GM12878 (cell line): Measurements from ENCODE around the gene MPV17. TPM values are rescaled to one million over a fixed set of nuclear protein-coding genes. Genes with fewer than 3 reads are reported as not detected.
A peak's percentile ranks its signal among the peaks of the same experiment; 100 is the strongest.

Source experiments
- ATAC-seq: fragments of 200-7000 bp; cut with Tn5 transposase; 3 replicates; pipeline ENCODE4 v1.9.1; 2020; ENCODE audit warnings: mild to moderate bottlenecking, moderate library complexity
- BruUV-seq: library from RNA; stranded (reverse); fragments of 400-500 nt; replicated peaks from 2 replicates; lab custom pipeline; 2021; lab: Mats Ljungman, UMichigan
- CTCF ChIA-PET: fragments of 300-600 bp; sonication (Branson Sonifier 250); formaldehyde crosslinking; extraction: SDS; loops from one replicate; lab custom pipeline; 2021; ENCODE audit warnings: inconsistent platforms; lab: Yijun Ruan, JAX
- POLR2A ChIA-PET: fragments of 350-600 bp; formaldehyde crosslinking; extraction: SDS; loops from one replicate; lab custom pipeline; 2021; ENCODE audit warnings: inconsistent platforms; lab: Charles Lee
- RAD21 ChIA-PET: fragments of 300-600 bp; sonication (Branson Sonifier 250); formaldehyde crosslinking; loops from one replicate; lab custom pipeline; 2023; ENCODE audit warnings: antibody characterized with exemption; ENCODE audit not compliant: unreplicated experiment; lab: Charles Lee
- SMC1A ChIA-PET: fragments of 300-600 bp; sonication (Branson Sonifier 250); formaldehyde crosslinking; loops from one replicate; lab custom pipeline; 2023; ENCODE audit not compliant: unreplicated experiment, uncharacterized antibody; lab: Charles Lee
- DNase-seq: peaks from one replicate; pipeline ENCODE4 v3.0.0-alpha.2; 2011; ENCODE audit warnings: low read depth, low spot score
- FAIRE-seq: peaks from 3 replicates; lab custom pipeline; 2011; peaks lifted over from hg19 to GRCh38; lab: Jason Lieb, UNC
- H2AFZ ChIP-seq: 2 replicates; pipeline ENCODE4 v1.6.0; 2011; ENCODE audit warnings: low read depth, low read length, control low read depth; ENCODE audit not compliant: control insufficient read depth
- H3K27ac ChIP-seq: 2 replicates; pipeline ENCODE4 v1.5.1; 2011; ENCODE audit warnings: control low read depth; ENCODE audit not compliant: control insufficient read depth, insufficient read depth
- H3K27me3 ChIP-seq, 2 experiments: replicated peaks in 1 of 2; 2 replicates each; pipeline versions ENCODE4 v1.6.0 to v1.6.1; 2011; ENCODE audit warnings: low read length in 1 of 2; ENCODE audit not compliant: control insufficient read depth in 2 of 2, insufficient read depth in 2 of 2
- H3K36me3 ChIP-seq, 2 experiments: 2 replicates each; pipeline ENCODE4 v1.5.1; 2011; ENCODE audit warnings: low read length in 1 of 2; ENCODE audit not compliant: control insufficient read depth in 2 of 2, insufficient read depth in 2 of 2
- H3K4me1 ChIP-seq: 2 replicates; pipeline ENCODE4 v1.6.1; 2011; ENCODE audit warnings: mild to moderate bottlenecking, low read length, moderate library complexity, mixed read lengths; ENCODE audit not compliant: control insufficient read depth, insufficient read depth
- H3K4me2 ChIP-seq: 2 replicates; pipeline ENCODE4 v1.6.0; 2011; ENCODE audit warnings: control low read depth; ENCODE audit not compliant: control insufficient read depth, insufficient read depth
- H3K4me3 ChIP-seq: fragments of 200-600 bp; sonication (generic); 2 replicates; pipeline ENCODE4 v1.5.1; 2016
- H3K79me2 ChIP-seq: 2 replicates; pipeline ENCODE4 v1.6.0; 2011; ENCODE audit warnings: low read length; ENCODE audit not compliant: control insufficient read depth, insufficient read depth
- H3K9ac ChIP-seq: 2 replicates; pipeline ENCODE4 v1.8.0; 2011; ENCODE audit warnings: low read length, control low read depth, mixed read lengths; ENCODE audit not compliant: control insufficient read depth, insufficient read depth
- H3K9me3 ChIP-seq: replicated peaks from 3 replicates; pipeline ENCODE4 v1.5.1; 2011; ENCODE audit warnings: mild to moderate bottlenecking, low read length; ENCODE audit not compliant: control insufficient read depth, insufficient read depth
- H4K20me1 ChIP-seq: 2 replicates; pipeline ENCODE4 v1.6.0; 2011; ENCODE audit not compliant: control insufficient read depth, insufficient read depth
- CTCF ChIP-seq, 3 experiments: IDR thresholded peaks in 2 of 3; conservative IDR thresholded peaks in 1 of 3; 2 replicates each; pipeline ENCODE4 v1.5.1; 2011; ENCODE audit warnings: low read depth in 3 of 3, low read length in 3 of 3, mild to moderate bottlenecking in 3 of 3, control low read depth in 2 of 3, moderate library complexity in 2 of 3, inconsistent platforms in 1 of 3, mixed read lengths in 1 of 3; ENCODE audit not compliant: control insufficient read depth in 2 of 3, insufficient read depth in 1 of 3; ENCODE audit errors: extremely low read depth in 1 of 3
- E4F1 ChIP-seq: fragments of 450-650 bp; IDR thresholded peaks from 2 replicates; pipeline ENCODE4 v1.6.1; 2018; ENCODE audit warnings: borderline replicate concordance, mild to moderate bottlenecking; ENCODE audit not compliant: partially characterized antibody
- EGR1 ChIP-seq, 2 experiments: IDR thresholded peaks; 1 replicate in 1 of 2; 2 replicates in 1 of 2; pipeline ENCODE4 v1.6.1; 2011 to 2012; ENCODE audit warnings: low read depth in 2 of 2, low read length in 2 of 2, borderline replicate concordance in 1 of 2, mild to moderate bottlenecking in 1 of 2, moderate library complexity in 1 of 2
- ESRRA ChIP-seq: IDR thresholded peaks from 2 replicates; pipeline ENCODE4 v1.6.1; 2012; ENCODE audit warnings: mild to moderate bottlenecking, low read length, improper control_type of control experiment
- MEF2B ChIP-seq: fragments of 450-650 bp; IDR thresholded peaks from 2 replicates; pipeline ENCODE4 v1.6.1; 2018; ENCODE audit warnings: mild to moderate bottlenecking, moderate library complexity; ENCODE audit not compliant: partially characterized antibody, poor library complexity, severe bottlenecking
- RAD21 ChIP-seq: IDR thresholded peaks from 2 replicates; pipeline ENCODE4 v1.6.1; 2011; ENCODE audit warnings: mild to moderate bottlenecking, low read depth, low read length, moderate library complexity; ENCODE audit not compliant: insufficient read depth
- RUNX3 ChIP-seq: IDR thresholded peaks from 2 replicates; pipeline ENCODE4 v1.6.1; 2012; ENCODE audit warnings: low read length, inconsistent platforms
- SREBF1 ChIP-seq: IDR thresholded peaks from 2 replicates; pipeline ENCODE4 v1.6.1; 2012; ENCODE audit warnings: mild to moderate bottlenecking, low read length
- STAT1 ChIP-seq: fragments of 450-650 bp; conservative IDR thresholded peaks from 2 replicates; pipeline ENCODE4 v1.6.1; 2014; ENCODE audit warnings: antibody characterized with exemption, mild to moderate bottlenecking
- WRNIP1 ChIP-seq: IDR thresholded peaks from 2 replicates; pipeline ENCODE4 v1.6.1; 2011; ENCODE audit warnings: low read depth, low read length, improper control_type of control experiment, borderline replicate concordance
- ZNF622 ChIP-seq: fragments of 450-650 bp; IDR thresholded peaks from 2 replicates; pipeline ENCODE4 v1.6.1; 2017; ENCODE audit warnings: mild to moderate bottlenecking, inconsistent platforms
- ZSCAN29 ChIP-seq: fragments of 450-650 bp; IDR thresholded peaks from 2 replicates; pipeline ENCODE4 v1.6.1; 2017; ENCODE audit warnings: mild to moderate bottlenecking, moderate library complexity
- WGBS: methylation state at CpG from one replicate; pipeline ENCODE4 v1.1.6; 2016; ENCODE audit warnings: low lambda C conversion rate; ENCODE audit not compliant: insufficient replicate concordance, insufficient coverage; ENCODE audit errors: missing lambda C conversion rate; 5-methylcytosine and 5-hydroxymethylcytosine counted together
- in situ Hi-C: fragments of 300-500 bp; cut with MboI; formaldehyde crosslinking; loops from 9 replicates; pipeline ENCODE4 v1.14.3; 2018; ENCODE audit warnings: mixed read lengths
- intact Hi-C: fragments of 100-400 bp; cut with micrococcal nuclease; formaldehyde crosslinking; loops from one replicate; pipeline ENCODE4 v1.14.2; 2022; ENCODE audit not compliant: unreplicated experiment
- polyA plus RNA-seq, 11 experiments: library from polyadenylated mRNA; depleted of rRNA in 4 of 11; unstranded in 6 of 11; stranded (reverse) in 5 of 11; fragments of >200 nt; fragmentation: Nextera tagmentation in 4 of 11; fragmentation: Illumina TruSeq in 1 of 11; extraction: Ambion mirVana in 4 of 11; extraction: Trizol in 1 of 11; gene quantifications; 1 replicate in 1 of 11; 2 replicates in 10 of 11; pipeline versions ENCODE4 v1.2.1 to v1.2.3, GENCODE V29; 2011 to 2016; ENCODE audit warnings: inconsistent platforms in 2 of 11, missing spikeins in 2 of 11, low read depth in 1 of 11
- total RNA-seq, 4 experiments: library from RNA; depleted of rRNA in 3 of 4; stranded (reverse); fragments of >200 nt in 3 of 4; fragmentation: Illumina TruSeq in 1 of 4; extraction: Trizol in 1 of 4; gene quantifications; 2 replicates each; pipeline versions ENCODE4 v1.2.1 to v1.2.3, GENCODE V29; 2013 to 2021

MPV17 gene
- total and polyA plus RNA-seq, 10 of the 15 experiments (the other 5 are each of a cell fraction or from before 2014, with no cell fraction given): 63.4 to 143 (median 89.0) TPM

- H3K4me2 ChIP-seq: no peak overlapping the region
- RAD21 ChIA-PET: interaction anchor here (2.3 kb wide), 1 partner anchor 15 kb away, joined by 8 read pairs; no protein-coding TSS in a partner anchor
- no TSS peak for BruUV-seq
- no peaks in the 10 kb centered on the region for H3K79me2 ChIP-seq
- TF ChIP-seq STAT1 (no peak), RUNX3 (no peak), MEF2B (no peak), WRNIP1 (no peak)
- H3K9me3 ChIP-seq: no peaks in the 10 kb centered on the region
- H2AFZ ChIP-seq: no peak overlapping the region
- in situ Hi-C loops (no loop called here), intact Hi-C loops (no loop called here)
- no peaks in the 10 kb centered on the region for H3K4me1 ChIP-seq
- no peak overlapping the region for H3K4me3 ChIP-seq
- DNase-seq: no peak
- FAIRE-seq: no peak
- H3K27me3 ChIP-seq: no peaks in the 10 kb centered on the region; a peak in 2 of 4 replicates
- no peak overlapping the region for H3K9ac ChIP-seq
- no peak for ATAC-seq
- SMC1A ChIA-PET: interaction anchor here (1.6 kb wide), 1 partner anchor 8 kb away, joined by 7 read pairs; no protein-coding TSS in a partner anchor
- POLR2A ChIA-PET: no interaction called here
- 55% methylated on average over 8 of the region's 8 CpGs for WGBS
- no peaks in the 10 kb centered on the region for H4K20me1 ChIP-seq
- CTCF ChIA-PET: no interaction called here
- H3K27ac ChIP-seq: no peak overlapping the region
- no peaks in the 10 kb centered on the region for H3K36me3 ChIP-seq
Measured at GRCh38 chr2:27294928-27295327, 28.0 kb downstream of the MPV17 start.

GRCh38 chr2:27291865-27292264, 31.0 kb downstream of the MPV17 start:
- peak; percentile 28; the same call in 1 of the 3 replicates for ATAC-seq
- Histone ChIP-seq H3K79me2 (no peaks in the 10 kb centered on the region), H3K9ac (no peak overlapping the region), H3K4me3 (no peak overlapping the region), H3K9me3 (no peaks in the 10 kb centered on the region), H4K20me1 (no peaks in the 10 kb centered on the region), H3K4me2 (no peak overlapping the region), H3K4me1 (no peaks in the 10 kb centered on the region), H3K27ac (no peak overlapping the region), H3K27me3 (no peaks in the 10 kb centered on the region; a peak in 1 of 4 replicates), H3K36me3 (no peaks in the 10 kb centered on the region)
- in situ Hi-C loops: no loop called here
- RAD21 ChIA-PET: interaction anchor here (2.0 kb wide), 1 partner anchor 11 kb away, joined by 8 read pairs; no protein-coding TSS in a partner anchor
- POLR2A ChIA-PET: interaction anchor here (1.6 kb wide), 1 partner anchor 11 kb away, joined by 4 read pairs; no protein-coding TSS in a partner anchor
- FAIRE-seq: no peak
- SMC1A ChIA-PET: no interaction called here
- CTCF ChIA-PET: interaction anchor here (1.0 to 4.1 kb wide), 5 partner anchors 10 to 310 kb away, joined by 3 to 51 read pairs (median 16); partner anchors contain the start of gene TRIM54
- no peak for DNase-seq
- TF ChIP-seq ESRRA (no peak), ZSCAN29 (no peak), CTCF (IDR thresholded peaks at IDR 0.05 in 2 of 3, conservative IDR thresholded peaks at IDR 0.05 in 1 of 3; ENCODE audit: control insufficient read depth in 2 of 3, extremely low read depth in 1 of 3, insufficient read depth in 1 of 3, low read depth in 3 of 3, low read length in 3 of 3) (peak in 1 of 3 experiments; percentile 13; a peak in 1 of 6 replicates), E4F1 (no peak), EGR1 (IDR thresholded peaks at IDR 0.05; ENCODE audit: borderline replicate concordance in 1 of 2, low read depth in 2 of 2, low read length in 2 of 2) (no peak), RAD21 (0 out of 2 replicates have a peak, but pooled peaks have one; percentile 14), SREBF1 (no peak), ZNF622 (no peak)
- TF ChIP-seq, all 136 proteins: peak for 2
- WGBS: 47% methylated on average over 6 of the region's 6 CpGs
- no peak overlapping the region for H2AFZ ChIP-seq
- intact Hi-C loops: no loop called here
- BruUV-seq: no TSS peak
